Limb (tissue), 2 donors: ENCODE measurements around the gene TNFRSF8.
"Not testable (repeated sequence)": the region's sequence is repeated elsewhere in the genome, so short reads cannot be mapped to it uniquely, and the experiment has no call there.

Experiments used
- DNase-seq, 2 donors: peaks; one replicate each; pipeline ENCODE4 v3.0.0-alpha.2; 2016; ENCODE audit errors: extremely low spot score in 2 of 2

TNFRSF8 gene

GRCh38 chr1:12083766-12084165, 20.7 kb downstream of the TNFRSF8 start:
- no peak for DNase-seq

GRCh38 chr1:12085643-12086260, 22.6 kb downstream of the TNFRSF8 start:
- DNase-seq: no peak

- DNase-seq: no peak
These were observed 24.8 kb downstream of the TNFRSF8 start for GRCh38 chr1:12087797-12088314.

- DNase-seq: no peak
These were observed 25.5 kb downstream of the TNFRSF8 start for GRCh38 chr1:12088607-12089006.

- DNase-seq: no peak
These were observed 27.2 kb downstream of the TNFRSF8 start for GRCh38 chr1:12090326-12090725.

GRCh38 chr1:12091191-12091590, 28.1 kb downstream of the TNFRSF8 start:
- no peak for DNase-seq

GRCh38 chr1:12094180-12094579, 31.1 kb downstream of the TNFRSF8 start:
- DNase-seq: no peak

GRCh38 chr1:12095452-12096263, 32.6 kb downstream of the TNFRSF8 start:
- no peak for DNase-seq

- DNase-seq: no peak
These were observed 33.5 kb downstream of the TNFRSF8 start for GRCh38 chr1:12096615-12097014.

GRCh38 chr1:12097321-12097720, 34.2 kb downstream of the TNFRSF8 start:
- DNase-seq: no peak

GRCh38 chr1:12098786-12099185, 35.7 kb downstream of the TNFRSF8 start:
- no peak for DNase-seq

GRCh38 chr1:12099610-12100009, 36.5 kb downstream of the TNFRSF8 start:
- DNase-seq: no peak

GRCh38 chr1:12100071-12100470, 37.0 kb downstream of the TNFRSF8 start:
- DNase-seq: no peak

GRCh38 chr1:12101120-12101519, 38.0 kb downstream of the TNFRSF8 start:
- DNase-seq: not testable (repeated sequence)

- no peak for DNase-seq
These were observed 39.0 kb downstream of the TNFRSF8 start for GRCh38 chr1:12102066-12102465.

- no peak for DNase-seq
These were observed 41.3 kb downstream of the TNFRSF8 start for GRCh38 chr1:12104417-12104816.

- no peak for DNase-seq
These were observed 43.0 kb downstream of the TNFRSF8 start for GRCh38 chr1:12106153-12106552.

- DNase-seq: not testable (repeated sequence)
These were observed 43.8 kb downstream of the TNFRSF8 start for GRCh38 chr1:12106861-12107260.

- DNase-seq: no peak
These were observed 44.6 kb downstream of the TNFRSF8 start for GRCh38 chr1:12107718-12108117.

GRCh38 chr1:12109901-12110300, 46.8 kb downstream of the TNFRSF8 start:
- no peak for DNase-seq

- no peak for DNase-seq
These were observed 48.6 kb downstream of the TNFRSF8 start for GRCh38 chr1:12111741-12112140.

GRCh38 chr1:12112711-12113161, 49.6 kb downstream of the TNFRSF8 start:
- DNase-seq: no peak
